EH (cell line): ENCODE measurements around the gene HK1.
A peak's percentile ranks its signal among the peaks of the same experiment; 100 is the strongest.

Source experiments
- DNase-seq: peaks from one replicate; pipeline ENCODE4 v3.0.0-alpha.2; 2015; ENCODE audit warnings: low read depth

Gene HK1

GRCh38 chr10:69451209-69451783, 173.0 kb downstream of the HK1 start, which contains the start of gene TSPAN15:
TSS of gene TSPAN15 (plus strand) at chr10:69451465. CDS start at chr10:69451595, 130 bp downstream.
- DNase-seq = peak; percentile 77
